Measurements from ENCODE around the gene AFF3.

GRCh38 chr2:99715956-99716355 is 426.4 kb downstream of the AFF3 start:
- no peak for TF ChIP-seq CTCF (conservative IDR thresholded peaks at IDR 0.05 in 1 of 2, IDR thresholded peaks at IDR 0.05 in 1 of 2; ENCODE audit: low read depth in 1 of 2, low read length in 2 of 2)
- no peak for TF ChIP-seq EZH2 (IDR thresholded peaks at IDR 0.05; ENCODE audit: low read length, missing control alignments)

Measured in fibroblast of lung (primary cell).